Thyroid gland (tissue), 4 donors: ENCODE results near the gene SP8. TPM values are rescaled to one million over a fixed set of nuclear protein-coding genes. Genes with fewer than 3 reads are reported as not detected.

ENCODE experiments used
- DNase-seq, 2 donors: peaks; one replicate each; pipeline ENCODE4 v3.0.0-alpha.2; 2019
- H3K27ac ChIP-seq, 3 donors: fragments of 200-600 bp; sonication (generic); 1 replicate in 2 of 3; 2 replicates in 1 of 3; pipeline ENCODE4 v1.5.1; 2016 to 2019; ENCODE audit warnings: mild to moderate bottlenecking in 1 of 3, moderate library complexity in 1 of 3
- H3K27me3 ChIP-seq: fragments of 200-600 bp; sonication (generic); one replicate; pipeline ENCODE4 v1.5.1; 2019
- H3K36me3 ChIP-seq, 2 donors: fragments of 200-600 bp; sonication (generic); one replicate each; pipeline ENCODE4 v1.5.1; 2016 to 2019
- H3K4me1 ChIP-seq, 2 donors: fragments of 200-600 bp; sonication (generic); one replicate each; pipeline ENCODE4 v1.5.1; 2017 to 2019
- H3K4me3 ChIP-seq, 3 donors: fragments of 200-600 bp; sonication (generic); replicated peaks in 1 of 3; 1 replicate in 2 of 3; 2 replicates in 1 of 3; pipeline ENCODE4 v1.5.1; 2016; ENCODE audit warnings: mild to moderate bottlenecking in 1 of 3
- H3K9me3 ChIP-seq: fragments of 200-600 bp; sonication (generic); one replicate; pipeline ENCODE4 v1.5.1; 2017
- POLR2A ChIP-seq, 2 donors: fragments of 450-650 bp; IDR thresholded peaks; one replicate each; pipeline ENCODE4 v1.6.1; 2017; ENCODE audit warnings: antibody characterized with exemption in 2 of 2, mild to moderate bottlenecking in 2 of 2, moderate library complexity in 1 of 2
- WGBS, 2 donors: methylation state at CpG; one replicate each; pipeline ENCODE4 v1.1.5; 2017; 5-methylcytosine and 5-hydroxymethylcytosine counted together
- intact Hi-C: fragments of 100-400 bp; cut with DNase I; formaldehyde crosslinking; loops from one replicate; pipeline ENCODE4 v1.15.1; 2023
- total RNA-seq, 4 donors: library from RNA; depleted of rRNA; stranded (reverse); fragments of >200 nt; gene quantifications; one replicate each; pipeline ENCODE4 v1.2.3, GENCODE V29; 2016
- TF ChIP-seq, protein P1 (sequence below), 6 experiments: fragments of 200-600 bp in 3 of 6; fragments of 450-650 bp in 3 of 6; sonication (generic) in 3 of 6; IDR thresholded peaks; one replicate each; pipeline ENCODE4 v1.5.1; 2016 to 2019; ENCODE audit warnings: antibody characterized with exemption in 6 of 6, mild to moderate bottlenecking in 2 of 6, inconsistent platforms in 1 of 6, moderate library complexity in 1 of 6

Gene SP8
- total RNA-seq, 4 donors from 2014 or later: not detected

DNA sequence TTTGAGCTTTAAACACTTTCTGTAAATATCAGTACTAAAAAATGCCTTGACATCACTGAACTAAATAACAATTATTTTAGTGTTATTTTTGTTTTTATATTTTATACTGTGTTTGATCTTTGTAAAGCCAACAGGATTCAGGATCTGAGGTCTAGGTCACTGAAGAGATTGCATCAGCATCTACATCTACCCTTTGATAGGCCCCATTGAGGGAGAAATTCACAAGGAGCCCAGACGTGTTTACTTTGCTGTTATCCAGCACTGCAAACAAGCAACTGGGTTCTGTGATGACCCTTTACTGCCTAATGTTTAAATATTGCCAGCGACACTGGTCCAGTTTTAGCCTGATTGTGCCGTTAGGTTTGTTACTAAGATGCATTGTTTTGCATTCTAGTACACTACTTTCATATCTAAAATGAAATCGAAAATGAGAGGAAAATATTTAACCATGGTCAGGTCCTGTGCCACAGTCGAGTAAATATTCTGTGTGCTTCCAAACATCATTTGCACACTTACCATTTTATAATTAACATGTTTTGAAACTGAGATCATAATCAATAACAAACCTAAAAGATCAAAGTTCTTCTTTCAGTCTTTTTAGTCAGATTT is 48.7 kb downstream of the SP8 start:
- TF ChIP-seq, protein P1, sequence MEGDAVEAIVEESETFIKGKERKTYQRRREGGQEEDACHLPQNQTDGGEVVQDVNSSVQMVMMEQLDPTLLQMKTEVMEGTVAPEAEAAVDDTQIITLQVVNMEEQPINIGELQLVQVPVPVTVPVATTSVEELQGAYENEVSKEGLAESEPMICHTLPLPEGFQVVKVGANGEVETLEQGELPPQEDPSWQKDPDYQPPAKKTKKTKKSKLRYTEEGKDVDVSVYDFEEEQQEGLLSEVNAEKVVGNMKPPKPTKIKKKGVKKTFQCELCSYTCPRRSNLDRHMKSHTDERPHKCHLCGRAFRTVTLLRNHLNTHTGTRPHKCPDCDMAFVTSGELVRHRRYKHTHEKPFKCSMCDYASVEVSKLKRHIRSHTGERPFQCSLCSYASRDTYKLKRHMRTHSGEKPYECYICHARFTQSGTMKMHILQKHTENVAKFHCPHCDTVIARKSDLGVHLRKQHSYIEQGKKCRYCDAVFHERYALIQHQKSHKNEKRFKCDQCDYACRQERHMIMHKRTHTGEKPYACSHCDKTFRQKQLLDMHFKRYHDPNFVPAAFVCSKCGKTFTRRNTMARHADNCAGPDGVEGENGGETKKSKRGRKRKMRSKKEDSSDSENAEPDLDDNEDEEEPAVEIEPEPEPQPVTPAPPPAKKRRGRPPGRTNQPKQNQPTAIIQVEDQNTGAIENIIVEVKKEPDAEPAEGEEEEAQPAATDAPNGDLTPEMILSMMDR (IDR thresholded peaks at IDR 0.05): no peak
- no peak for TF ChIP-seq POLR2A (IDR thresholded peaks at IDR 0.05)
- H3K27ac ChIP-seq: no peak overlapping the region
- H3K9me3 ChIP-seq: no peaks in the 10 kb centered on the region
- 49 to 56% methylated on average over 5 of the region's 5 CpGs for WGBS, 2 donors
- DNase-seq: no peak
- H3K4me1 ChIP-seq: no peaks in the 10 kb centered on the region
- intact Hi-C loops: no loop called here
- no peaks in the 10 kb centered on the region for H3K27me3 ChIP-seq
- no peaks in the 10 kb centered on the region for H3K36me3 ChIP-seq
- H3K4me3 ChIP-seq: no peak overlapping the region

GRCh38 chr7:20735346-20736065 is 51.2 kb downstream of the SP8 start:
- no peak for TF ChIP-seq POLR2A (IDR thresholded peaks at IDR 0.05)
- TF ChIP-seq, protein P1 (IDR thresholded peaks at IDR 0.05): no peak
- Histone ChIP-seq H3K9me3 (no peaks in the 10 kb centered on the region), H3K27ac (no peak overlapping the region), H3K27me3 (no peaks in the 10 kb centered on the region), H3K4me3 (no peak overlapping the region), H3K36me3 (no peaks in the 10 kb centered on the region), H3K4me1 (no peaks in the 10 kb centered on the region)
- WGBS, 2 donors: 66 to 83% methylated on average over 4 of the region's 4 CpGs
- DNase-seq: no peak
- intact Hi-C loops: no loop called here

Other genes with a start within 250 kb of the SP8 start
- gene ABCB5, start 171.2 kb downstream of the SP8 start, total RNA-seq: not detected